HG03039 (cell line): ENCODE data around the gene PILRB.
A peak's percentile ranks its signal among the peaks of the same experiment; 100 is the strongest.
"Not testable (repeated sequence)": the region's sequence is repeated elsewhere in the genome, so short reads cannot be mapped to it uniquely, and the experiment has no call there.

Experiments
- ATAC-seq: cut with Tn5 transposase; IDR thresholded peaks from one replicate; pipeline ENCODE4 v1.9.1; 2021; ENCODE audit warnings: mild to moderate bottlenecking, moderate library complexity; ENCODE audit not compliant: unreplicated experiment

PILRB gene

GRCh38 chr7:100358027-100358856, at the start of gene PILRB:
TSS of gene PILRB (plus strand) at chr7:100358117. CDS start at chr7:100358303, 186 bp downstream.
- ATAC-seq = no peak

- ATAC-seq = not testable (repeated sequence)
Observed at GRCh38 chr7:100318329-100318728, 39.6 kb upstream of the PILRB start.

GRCh38 chr7:100321648-100322047, 36.3 kb upstream of the PILRB start:
- ATAC-seq = not testable (repeated sequence)

- ATAC-seq = not testable (repeated sequence)
Observed at GRCh38 chr7:100324194-100324593, 33.7 kb upstream of the PILRB start.

- ATAC-seq = not testable (repeated sequence)
Observed at GRCh38 chr7:100325671-100326070, 32.2 kb upstream of the PILRB start.

GRCh38 chr7:100326914-100327313, 31.0 kb upstream of the PILRB start:
- ATAC-seq = not testable (repeated sequence)

- ATAC-seq = peak; percentile 85
Observed at GRCh38 chr7:100335566-100336466, 22.1 kb upstream of the PILRB start.

- ATAC-seq = not testable (repeated sequence)
Observed at GRCh38 chr7:100338083-100338696, 19.7 kb upstream of the PILRB start.

- ATAC-seq = not testable (repeated sequence)
Observed at GRCh38 chr7:100341286-100341685, 16.6 kb upstream of the PILRB start.

- no peak for ATAC-seq
Observed at GRCh38 chr7:100342765-100343164, 15.2 kb upstream of the PILRB start.

- not testable (repeated sequence) for ATAC-seq
Observed at GRCh38 chr7:100344124-100344559, 13.8 kb upstream of the PILRB start.

GRCh38 chr7:100344560-100345287, 13.2 kb upstream of the PILRB start:
- peak; percentile 44 for ATAC-seq

- ATAC-seq = peak; percentile 23
Observed at GRCh38 chr7:100345288-100345672, 12.6 kb upstream of the PILRB start.

- no peak for ATAC-seq
Observed at GRCh38 chr7:100346921-100347320, 11.0 kb upstream of the PILRB start.

- no peak for ATAC-seq
Observed at GRCh38 chr7:100348805-100349204, 9.1 kb upstream of the PILRB start.

GRCh38 chr7:100349757-100350156, 8.2 kb upstream of the PILRB start:
- ATAC-seq = no peak

GRCh38 chr7:100351657-100352058, 6.3 kb upstream of the PILRB start:
- no peak for ATAC-seq

GRCh38 chr7:100352230-100352781, 5.6 kb upstream of the PILRB start:
- not testable (repeated sequence) for ATAC-seq

- no peak for ATAC-seq
Observed at GRCh38 chr7:100352984-100353684, 4.8 kb upstream of the PILRB start.
